ENCODE measurements around the gene LUC7L. TPM values are rescaled to one million over a fixed set of nuclear protein-coding genes. Genes with fewer than 3 reads are reported as not detected.

Gene LUC7L
- total RNA-seq, 2 donors from 2014 or later, result 101 to 171 TPM

GRCh38 chr16:275041-275641 is 45.9 kb upstream of the LUC7L start:
- Histone ChIP-seq H3K27ac (no peak overlapping the region), H3K4me3 (peak overlapping the region; percentile 67)
- TF ChIP-seq, protein P1, sequence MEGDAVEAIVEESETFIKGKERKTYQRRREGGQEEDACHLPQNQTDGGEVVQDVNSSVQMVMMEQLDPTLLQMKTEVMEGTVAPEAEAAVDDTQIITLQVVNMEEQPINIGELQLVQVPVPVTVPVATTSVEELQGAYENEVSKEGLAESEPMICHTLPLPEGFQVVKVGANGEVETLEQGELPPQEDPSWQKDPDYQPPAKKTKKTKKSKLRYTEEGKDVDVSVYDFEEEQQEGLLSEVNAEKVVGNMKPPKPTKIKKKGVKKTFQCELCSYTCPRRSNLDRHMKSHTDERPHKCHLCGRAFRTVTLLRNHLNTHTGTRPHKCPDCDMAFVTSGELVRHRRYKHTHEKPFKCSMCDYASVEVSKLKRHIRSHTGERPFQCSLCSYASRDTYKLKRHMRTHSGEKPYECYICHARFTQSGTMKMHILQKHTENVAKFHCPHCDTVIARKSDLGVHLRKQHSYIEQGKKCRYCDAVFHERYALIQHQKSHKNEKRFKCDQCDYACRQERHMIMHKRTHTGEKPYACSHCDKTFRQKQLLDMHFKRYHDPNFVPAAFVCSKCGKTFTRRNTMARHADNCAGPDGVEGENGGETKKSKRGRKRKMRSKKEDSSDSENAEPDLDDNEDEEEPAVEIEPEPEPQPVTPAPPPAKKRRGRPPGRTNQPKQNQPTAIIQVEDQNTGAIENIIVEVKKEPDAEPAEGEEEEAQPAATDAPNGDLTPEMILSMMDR (IDR thresholded peaks at IDR 0.05), result no peak

DNA sequence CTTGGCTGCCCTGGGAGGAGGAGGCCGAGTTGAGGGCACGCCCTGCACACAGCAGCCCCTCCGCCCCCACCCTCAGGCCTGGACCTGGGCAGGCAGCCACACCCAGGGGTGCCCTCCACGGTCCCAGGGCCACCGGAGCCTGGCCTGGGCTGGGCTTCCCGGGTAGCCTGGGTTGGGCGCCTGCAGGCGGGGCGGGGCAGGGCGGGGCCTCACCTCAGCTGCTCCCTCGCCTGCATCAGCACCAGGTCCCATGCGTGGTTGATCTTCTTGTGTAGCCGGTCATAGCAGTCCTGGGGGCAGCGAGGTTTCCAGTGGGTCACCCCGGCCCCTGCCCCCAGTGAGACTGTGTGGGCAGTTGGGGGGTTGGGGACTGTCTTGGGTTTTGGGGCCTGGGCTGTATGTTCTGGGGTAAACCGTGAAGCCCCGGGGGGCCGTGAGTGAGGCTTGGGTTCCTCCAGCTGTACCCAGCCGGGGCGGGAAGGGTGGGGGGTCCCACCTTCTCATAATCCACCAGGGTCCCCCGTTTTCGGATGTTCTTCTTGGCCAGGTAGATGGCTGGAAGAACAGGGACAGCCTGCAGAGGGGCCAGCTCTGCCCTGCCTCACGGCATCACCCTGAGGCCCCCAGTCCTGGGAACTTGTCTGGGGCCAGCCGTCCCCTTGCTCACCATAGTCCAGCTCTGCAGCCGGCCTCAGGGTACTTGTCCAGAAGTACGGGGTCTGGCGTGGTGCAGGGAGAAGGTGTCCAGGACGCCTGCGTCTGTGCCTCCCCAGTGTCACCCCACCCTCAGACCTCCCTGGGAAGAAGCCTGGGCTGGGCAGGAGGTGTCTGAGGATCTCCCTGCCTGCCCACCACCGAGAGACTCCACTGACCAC is 44.5 kb upstream of the LUC7L start:
- H3K9me3 ChIP-seq, result no peaks in the 10 kb centered on the region
- ATAC-seq (ENCODE audit: insufficient number of reproducible peaks, low FRiP score, low read depth) (no peak), DNase-seq (ENCODE audit: low spot score) (no peak)
- H3K27ac ChIP-seq, result no peak overlapping the region
- H3K36me3 ChIP-seq, result no peaks in the 10 kb centered on the region
- H3K4me3 ChIP-seq, result no peak overlapping the region
- H3K4me1 ChIP-seq (ENCODE audit: control insufficient read depth in 1 of 2, low read depth in 2 of 2), result peaks cover 0 to 9% of the 10 kb centered on the region in 2 donors
- H3K27me3 ChIP-seq (replicated peaks; ENCODE audit: insufficient read depth), result no peaks in the 10 kb centered on the region
- TF ChIP-seq, protein P1 (IDR thresholded peaks at IDR 0.05), result no peak

More at GRCh38 chr16:275041-275641, 45.9 kb upstream of the LUC7L start:
- peaks cover 0 to 9% of the 10 kb centered on the region in 2 donors for H3K4me1 ChIP-seq (ENCODE audit: control insufficient read depth in 1 of 2, low read depth in 2 of 2)
- ATAC-seq (ENCODE audit: insufficient number of reproducible peaks, low FRiP score, low read depth), result no peak
- H3K27me3 ChIP-seq (replicated peaks; ENCODE audit: insufficient read depth), result no peaks in the 10 kb centered on the region
- no peak for DNase-seq (ENCODE audit: low spot score)
- H3K9me3 ChIP-seq, result no peaks in the 10 kb centered on the region
- no peaks in the 10 kb centered on the region for H3K36me3 ChIP-seq

DNA sequence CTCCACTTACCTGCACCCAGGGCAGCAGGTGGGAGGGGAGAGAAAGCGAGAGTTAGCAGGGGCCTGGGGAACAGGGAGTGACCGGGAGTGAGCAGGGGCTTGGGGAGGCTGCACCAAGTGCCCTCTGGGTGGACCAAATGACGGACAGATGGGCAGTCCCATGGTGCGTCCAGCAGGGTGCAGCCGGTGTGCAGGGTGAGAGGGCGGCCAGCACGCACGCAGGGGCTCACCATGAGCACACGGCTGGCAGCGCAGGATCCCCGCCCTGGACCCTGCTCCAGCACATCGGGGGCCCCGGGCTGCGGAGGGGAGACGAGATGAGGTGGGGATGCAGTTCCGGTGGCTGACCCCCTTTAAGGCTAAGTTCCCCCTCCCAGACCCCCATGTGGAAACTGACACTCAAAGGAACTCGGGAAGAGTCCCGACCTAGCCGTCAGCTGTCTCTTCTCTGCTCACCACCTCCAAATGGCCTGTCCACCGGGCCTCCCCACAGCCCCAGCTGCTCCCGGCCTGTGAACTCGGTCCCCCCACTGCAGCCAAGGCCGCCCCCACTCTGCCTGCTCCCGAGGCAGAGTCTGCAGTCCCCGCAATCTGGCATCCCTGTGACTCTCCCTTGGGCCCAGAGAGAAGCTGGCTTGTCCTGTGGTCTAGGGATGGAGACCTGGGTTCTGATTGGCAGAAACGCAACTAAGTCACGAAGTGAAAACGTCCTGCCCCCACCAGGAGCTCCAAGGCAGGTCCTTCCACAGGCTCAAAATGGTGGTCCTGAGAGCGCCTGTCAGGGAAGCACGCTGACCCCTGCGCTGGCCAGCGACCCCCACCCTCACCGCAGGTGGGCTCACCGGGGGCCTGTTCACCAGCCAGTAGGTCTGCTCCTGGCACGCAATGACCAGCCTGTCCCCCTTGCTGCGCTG is 43.6 kb upstream of the LUC7L start:
- Histone ChIP-seq H3K4me3 (no peak overlapping the region), H3K9me3 (no peaks in the 10 kb centered on the region), H3K4me1 (ENCODE audit: control insufficient read depth in 1 of 2, low read depth in 2 of 2) (peaks cover 0 to 9% of the 10 kb centered on the region in 2 donors), H3K36me3 (no peaks in the 10 kb centered on the region), H3K27ac (no peak overlapping the region), H3K27me3 (replicated peaks; ENCODE audit: insufficient read depth) (no peaks in the 10 kb centered on the region)
- TF ChIP-seq, protein P1 (IDR thresholded peaks at IDR 0.05), result no peak
- DNase-seq (ENCODE audit: low spot score) (no peak), ATAC-seq (ENCODE audit: insufficient number of reproducible peaks, low FRiP score, low read depth) (no peak)

GRCh38 chr16:270381-271255 is 41.4 kb upstream of the LUC7L start:
- Histone ChIP-seq H3K4me1 (ENCODE audit: control insufficient read depth in 1 of 2, low read depth in 2 of 2) (peaks cover 0 to 9% of the 10 kb centered on the region in 2 donors), H3K9me3 (no peaks in the 10 kb centered on the region), H3K27me3 (replicated peaks; ENCODE audit: insufficient read depth) (no peaks in the 10 kb centered on the region), H3K4me3 (no peak overlapping the region), H3K36me3 (no peaks in the 10 kb centered on the region), H3K27ac (no peak overlapping the region)
- DNase-seq (ENCODE audit: low spot score), result no peak
- no peak for ATAC-seq (ENCODE audit: insufficient number of reproducible peaks, low FRiP score, low read depth)
- TF ChIP-seq, protein P1 (IDR thresholded peaks at IDR 0.05), result no peak

Measured in thoracic aorta (tissue), 2 donors.